T-helper 1 cell (primary cell): Measurements from ENCODE around the gene CRB2.

ENCODE experiments used
- DNase-seq, 5 donors: peaks; one replicate each; pipeline ENCODE4 v3.0.0-alpha.2; 2012 to 2020
- total RNA-seq, 4 donors: gene quantifications; one replicate each; lab custom pipeline; 2026; lab: John Stamatoyannopoulos, UW

Gene CRB2
- 0 to 0.27 (median 0.06) reads per million in 4 donors for total RNA-seq

GRCh38 chr9:123355761-123356431 lies at the start of gene CRB2:
Gene CRB2, plus strand, starts transcription at chr9:123356197. Its CDS starts 64 bp downstream, at chr9:123356261.
- no peak for DNase-seq

GRCh38 chr9:123309611-123310010 lies 46.4 kb upstream of the CRB2 start:
- DNase-seq = no peak

GRCh38 chr9:123310551-123311249 lies 45.3 kb upstream of the CRB2 start:
- DNase-seq = no peak

- no peak for DNase-seq
These were observed 44.7 kb upstream of the CRB2 start for GRCh38 chr9:123311250-123311752.

- no peak for DNase-seq
These were observed 43.6 kb upstream of the CRB2 start for GRCh38 chr9:123312306-123312877.

- DNase-seq = no peak
These were observed 41.4 kb upstream of the CRB2 start for GRCh38 chr9:123314617-123315016.

- no peak for DNase-seq
These were observed 40.4 kb upstream of the CRB2 start for GRCh38 chr9:123315635-123316034.

GRCh38 chr9:123316053-123316718 lies 39.8 kb upstream of the CRB2 start:
- no peak for DNase-seq

GRCh38 chr9:123318202-123318601 lies 37.8 kb upstream of the CRB2 start:
- peak in 1 of 5 donors; percentile 33 for DNase-seq

GRCh38 chr9:123318961-123319421 lies 37.0 kb upstream of the CRB2 start:
- DNase-seq = no peak

- no peak for DNase-seq
These were observed 36.3 kb upstream of the CRB2 start for GRCh38 chr9:123319541-123320339.

- DNase-seq = no peak
These were observed 35.2 kb upstream of the CRB2 start for GRCh38 chr9:123320814-123321213.

GRCh38 chr9:123321616-123322272 lies 34.3 kb upstream of the CRB2 start:
- DNase-seq = no peak

- DNase-seq = peak in 4 of 5 donors; percentile 20 to 76 (median 40)
These were observed 33.5 kb upstream of the CRB2 start for GRCh38 chr9:123322273-123323195.

GRCh38 chr9:123323196-123324013 lies 32.6 kb upstream of the CRB2 start:
- no peak for DNase-seq

GRCh38 chr9:123324767-123325183 lies 31.2 kb upstream of the CRB2 start:
- DNase-seq = no peak

GRCh38 chr9:123326187-123326586 lies 29.8 kb upstream of the CRB2 start:
- DNase-seq = no peak

GRCh38 chr9:123326662-123327093 lies 29.3 kb upstream of the CRB2 start:
- no peak for DNase-seq

- DNase-seq = no peak
These were observed 28.3 kb upstream of the CRB2 start for GRCh38 chr9:123327697-123328100.
